GM21786 (cell line): ENCODE results near the gene FBH1.

Experiments
- ATAC-seq: cut with Tn5 transposase; IDR thresholded peaks from one replicate; pipeline ENCODE4 v1.9.1; 2021; ENCODE audit not compliant: unreplicated experiment

Gene FBH1

GRCh38 chr10:5976512-5977470, 86.7 kb downstream of the FBH1 start:
- ATAC-seq: peak; percentile 12

- peak; percentile 50 for ATAC-seq
Measured at GRCh38 chr10:5977471-5978229, 87.6 kb downstream of the FBH1 start, which contains the start of gene IL15RA. Gene IL15RA, minus strand, starts transcription at chr10:5977543. Its CDS starts 51 bp downstream, at chr10:5977492.

DNA sequence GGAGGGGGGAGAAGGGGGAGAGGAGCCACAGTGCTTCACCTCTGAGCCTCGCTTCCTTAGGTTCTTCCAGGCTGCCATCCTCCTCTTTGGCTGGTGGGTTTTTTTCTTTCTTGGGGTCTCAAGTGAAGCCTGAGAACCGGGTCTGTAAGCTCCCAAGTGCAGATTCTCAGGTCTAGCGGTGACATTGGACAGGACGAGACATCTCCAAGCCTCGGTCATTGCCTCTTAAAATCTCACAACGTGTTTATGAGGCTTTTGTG, 88.1 kb downstream of the FBH1 start:
- ATAC-seq: no peak

- no peak for ATAC-seq
Measured at GRCh38 chr10:5981529-5981928, 91.5 kb downstream of the FBH1 start.

DNA sequence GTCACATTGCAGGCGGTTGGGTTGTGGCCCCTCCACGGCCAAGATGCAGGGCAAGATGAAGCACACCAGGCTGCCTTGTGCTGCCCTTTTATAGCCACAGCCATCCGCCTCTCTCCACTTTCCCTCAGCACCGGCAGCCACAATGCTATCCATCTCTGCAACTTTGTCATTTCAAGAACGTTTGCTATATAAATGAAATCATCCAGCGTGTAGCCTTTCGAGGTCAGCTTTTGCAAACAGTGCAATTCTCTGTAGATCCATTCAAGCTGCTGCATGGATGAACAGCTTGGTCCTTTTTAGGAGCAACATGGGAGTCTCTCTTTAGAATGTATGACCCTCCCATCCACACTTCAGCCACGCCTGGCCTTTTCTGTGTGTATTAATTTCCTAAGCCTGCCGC, 93.7 kb downstream of the FBH1 start:
- ATAC-seq: no peak

- ATAC-seq: no peak
Measured at GRCh38 chr10:5985029-5985428, 95.0 kb downstream of the FBH1 start.
